Putamen (tissue), 1 donor: ENCODE measurements around the gene DENND1A.
A peak's percentile ranks its signal among the peaks of the same experiment; 100 is the strongest.
"Not testable (repeated sequence)": the region's sequence is repeated elsewhere in the genome, so short reads cannot be mapped to it uniquely, and the experiment has no call there.

Experiments
- DNase-seq: peaks from one replicate; pipeline ENCODE4 v3.0.0-alpha.2; 2016; ENCODE audit warnings: low spot score

The DENND1A gene

DNA sequence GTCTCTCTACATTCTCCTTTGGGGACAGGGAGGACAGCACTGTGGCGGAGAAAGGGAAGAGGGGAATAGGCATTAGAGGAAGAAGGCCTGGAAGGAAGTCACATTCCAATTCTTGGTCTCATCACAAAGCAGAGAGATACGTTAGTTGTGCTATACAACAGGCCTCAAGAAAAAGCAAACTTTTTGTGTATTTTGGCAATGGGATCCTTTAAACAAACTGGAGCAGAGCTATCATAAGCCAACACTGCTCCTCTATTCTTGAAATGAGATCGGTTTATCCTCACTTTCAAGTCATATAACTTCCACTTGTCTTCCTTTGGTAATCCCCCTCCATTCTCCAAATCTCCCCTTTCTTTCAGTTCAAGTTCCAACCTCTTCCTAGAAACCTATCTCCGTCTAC is 6.5 kb downstream of the DENND1A start:
- DNase-seq = no peak

DNA sequence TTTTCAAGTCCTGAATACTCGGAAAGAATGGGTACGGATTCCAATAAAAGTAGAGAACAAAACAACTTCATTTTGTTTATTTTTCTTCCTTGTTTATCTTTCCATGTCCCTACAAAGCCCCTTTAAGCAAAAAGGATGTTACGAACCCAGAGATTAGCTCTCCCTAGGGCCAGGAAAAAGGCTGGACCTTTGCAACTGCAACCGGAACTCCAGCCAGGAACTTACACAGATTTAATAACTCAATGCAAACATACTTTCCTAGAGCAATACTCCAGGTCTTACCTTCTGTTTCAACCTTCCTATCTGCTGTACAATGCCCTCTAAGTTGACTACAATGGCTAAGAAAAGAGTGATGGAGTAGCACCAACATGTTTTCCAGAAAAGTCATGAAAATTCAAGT is 7.0 kb downstream of the DENND1A start:
- no peak for DNase-seq

DNA sequence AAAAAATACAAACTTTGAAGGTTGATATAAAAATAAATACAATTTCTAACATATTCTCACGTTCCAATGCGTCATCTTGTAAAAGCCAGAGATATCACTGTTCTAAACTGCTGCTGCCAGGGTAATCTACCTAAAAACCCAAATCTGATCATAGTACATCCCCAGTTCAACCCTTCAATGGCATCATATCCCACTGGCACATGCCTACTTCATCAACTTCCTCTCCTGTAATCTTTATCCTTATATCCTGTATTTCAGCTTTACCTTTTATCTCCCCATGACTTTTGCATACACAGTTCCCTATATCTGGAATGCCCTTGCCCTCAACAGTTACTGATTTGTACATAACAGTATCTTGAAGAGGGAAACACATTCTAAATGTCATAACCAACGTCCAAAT is 7.5 kb downstream of the DENND1A start:
- DNase-seq = no peak

DNA sequence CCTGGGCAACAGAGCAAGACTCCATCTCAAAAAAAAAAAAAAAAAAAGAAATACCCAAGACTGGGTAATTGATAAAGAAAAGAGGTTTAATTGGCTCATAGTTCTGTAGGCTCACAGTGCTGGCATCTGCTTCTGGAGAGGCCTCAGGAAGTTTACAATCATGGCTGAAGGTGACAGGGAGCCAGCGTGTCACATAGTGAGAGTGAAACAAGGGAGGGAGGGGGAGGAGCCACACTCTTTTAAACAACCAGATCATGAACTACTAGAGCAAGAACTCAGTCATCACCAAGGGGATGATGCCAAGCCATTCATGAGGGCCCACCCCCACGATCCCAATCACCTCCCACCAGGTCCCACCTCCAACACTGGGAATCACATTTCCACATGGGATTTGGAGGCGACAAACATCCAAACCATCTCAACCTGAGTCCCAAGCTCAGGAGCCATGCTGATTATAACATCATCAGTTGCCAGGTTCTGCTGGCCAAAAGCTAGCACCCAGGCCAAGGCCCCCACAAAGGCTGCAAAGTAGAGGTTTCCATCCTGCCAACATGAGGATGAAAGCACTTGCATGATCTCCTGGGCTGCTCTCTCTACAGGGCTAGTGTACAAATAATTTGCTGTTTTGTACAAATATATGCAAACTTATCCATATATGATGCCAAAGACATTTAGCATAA is 15.3 kb downstream of the DENND1A start:
- DNase-seq = no peak

DNA sequence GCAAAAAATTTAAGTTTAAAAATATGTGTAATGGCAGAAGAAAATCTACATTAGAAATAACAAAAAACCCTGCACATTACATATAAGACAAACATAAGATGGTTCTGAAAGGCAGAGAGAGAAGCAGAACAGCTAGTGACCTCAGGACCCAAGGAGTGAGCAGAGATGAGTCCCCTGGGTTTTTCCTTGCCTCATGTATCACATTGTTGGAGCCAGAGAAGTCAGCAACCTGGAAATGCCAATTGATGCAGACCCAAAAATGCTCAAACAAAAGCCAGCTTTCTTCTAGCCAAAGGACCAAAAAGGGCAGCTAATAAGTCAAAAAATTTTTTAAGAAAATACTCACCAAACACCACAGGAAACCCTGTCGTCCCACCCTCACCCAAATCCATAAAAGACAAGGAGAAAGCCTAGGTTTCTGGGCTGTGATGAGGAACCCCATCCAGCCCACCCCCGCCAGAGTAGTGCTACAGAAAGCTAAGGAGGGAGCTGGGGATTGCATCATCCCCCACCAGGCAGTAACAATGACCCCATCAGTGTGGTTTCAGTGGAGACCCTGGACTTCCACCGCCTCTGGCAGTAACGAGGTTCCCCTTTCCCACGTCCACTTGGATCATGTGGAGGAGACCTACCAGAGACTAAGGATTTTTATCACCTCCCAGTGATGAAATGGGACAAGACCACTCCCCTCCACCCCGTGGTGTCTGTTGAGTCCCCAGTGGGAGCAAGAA is 17.6 kb downstream of the DENND1A start:
- DNase-seq = no peak

DNA sequence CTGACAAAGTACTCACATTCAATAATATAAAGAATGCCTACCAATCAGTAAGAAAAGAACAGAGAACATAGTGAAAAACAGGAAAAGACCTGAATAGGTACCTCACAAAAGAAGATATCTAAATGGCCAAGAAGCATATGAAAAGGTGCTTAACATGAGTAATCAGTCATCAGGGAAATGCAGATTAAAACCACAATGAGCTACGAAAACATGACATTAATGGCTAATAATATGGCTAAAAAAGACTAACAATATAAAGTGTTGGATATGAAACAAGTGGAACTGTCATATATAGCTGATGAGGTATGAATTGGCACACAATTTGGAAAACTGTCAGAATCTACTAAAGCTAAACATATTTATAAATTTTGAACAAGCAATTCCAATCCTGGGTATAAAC is 18.9 kb downstream of the DENND1A start:
- DNase-seq = no peak

DNA sequence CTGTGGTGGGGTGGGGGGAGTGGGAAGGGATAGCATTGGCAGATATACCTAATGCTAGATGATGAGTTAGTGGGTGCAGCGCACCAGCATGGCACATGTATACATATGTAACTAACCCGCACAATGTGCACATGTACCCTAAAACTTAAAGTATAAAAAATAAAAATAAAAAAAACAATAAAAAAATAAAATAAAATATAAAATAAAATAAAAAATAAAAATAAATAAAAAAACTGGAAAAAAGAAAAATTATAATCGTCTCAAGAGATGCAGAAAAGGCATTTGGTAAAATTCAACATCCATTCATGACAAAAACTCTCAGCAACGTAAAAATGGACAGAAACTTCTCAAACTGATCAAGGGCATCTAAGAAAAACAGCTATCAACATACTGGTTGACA is 20.7 kb downstream of the DENND1A start:
- DNase-seq = not testable (repeated sequence)

DNA sequence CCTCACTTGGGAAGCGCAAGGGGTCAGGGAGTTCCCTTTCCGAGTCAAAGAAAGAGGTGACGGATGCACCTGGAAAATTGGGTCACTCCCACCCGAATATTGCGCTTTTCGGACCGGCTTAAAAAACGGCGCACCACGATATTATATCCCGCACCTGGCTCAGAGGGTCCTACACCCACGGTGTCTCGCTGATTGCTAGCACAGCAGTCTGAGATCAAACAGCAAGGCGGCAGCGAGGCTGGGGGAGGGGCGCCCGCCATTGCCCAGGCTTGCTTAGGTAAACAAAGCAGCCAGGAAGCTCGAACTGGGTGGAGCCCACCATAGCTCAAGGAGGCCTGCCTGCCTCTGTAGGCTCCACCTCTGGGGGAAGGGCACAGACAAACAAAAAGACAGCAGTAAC is 26.4 kb downstream of the DENND1A start:
- DNase-seq = not testable (repeated sequence)

DNA sequence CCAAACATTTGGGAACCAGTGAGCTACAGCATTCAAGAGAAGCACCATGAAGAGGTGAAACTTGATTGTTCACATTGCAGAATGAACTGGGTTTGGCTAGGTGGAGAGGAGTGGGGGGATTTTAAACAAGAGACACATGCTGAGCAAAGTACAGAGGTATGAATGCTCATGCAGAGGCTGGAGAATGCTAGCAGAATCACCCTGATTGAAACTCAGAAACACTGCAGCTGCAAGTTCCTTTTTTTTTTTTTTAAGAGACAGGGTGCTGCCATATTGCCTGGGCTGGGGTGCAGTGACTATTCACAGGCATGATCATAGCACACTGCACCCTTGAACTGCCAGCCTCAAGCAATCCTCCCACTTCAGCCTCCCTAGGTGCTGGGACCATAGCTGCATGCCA is 35.1 kb downstream of the DENND1A start:
- no peak for DNase-seq

DNA sequence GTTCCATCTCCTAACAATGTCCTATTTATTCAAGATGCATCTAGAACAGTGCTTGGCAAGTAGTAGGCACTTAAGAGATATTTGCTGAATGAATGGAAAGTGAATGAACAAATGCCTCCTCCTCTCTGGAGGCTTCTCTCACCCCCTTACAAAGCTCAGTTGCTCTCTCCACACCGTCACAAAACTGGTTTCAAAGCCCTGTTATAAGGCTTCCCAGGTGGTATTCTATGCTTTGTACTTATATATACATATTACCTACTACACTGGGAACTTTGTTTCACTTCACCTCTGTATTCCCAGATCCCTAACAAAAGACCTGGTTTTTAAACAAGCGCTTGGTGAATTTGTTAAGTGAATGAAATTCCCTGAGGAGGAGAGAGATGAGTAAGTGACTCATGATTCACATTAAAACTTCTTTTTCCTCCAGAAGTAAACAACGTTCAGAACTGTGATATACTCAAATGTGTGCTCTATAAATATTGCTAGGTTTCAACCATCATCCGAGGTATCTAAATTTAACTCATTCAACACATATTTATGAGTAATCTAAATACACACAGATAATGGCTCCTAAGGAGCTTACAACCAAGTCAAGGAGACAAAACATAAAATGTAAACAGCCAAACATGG is 36.0 kb downstream of the DENND1A start:
- no peak for DNase-seq

DNA sequence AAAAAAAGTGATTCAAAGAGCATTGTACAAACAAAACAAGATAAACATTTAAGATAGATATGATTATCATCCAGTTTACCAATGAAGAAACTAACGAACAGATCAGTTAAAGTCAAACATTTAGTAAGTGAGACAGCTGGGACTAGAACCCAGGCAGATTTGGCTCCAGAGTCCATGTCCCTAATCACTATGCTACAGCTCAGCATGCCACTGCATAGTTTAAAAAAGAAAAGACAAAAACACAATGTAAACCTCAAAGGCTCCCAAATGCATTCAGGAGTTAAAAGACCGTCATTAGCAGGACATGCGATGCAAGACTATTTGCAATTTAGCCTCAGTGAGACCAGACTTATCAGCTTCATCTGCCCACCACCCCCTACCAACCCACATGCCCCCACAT is 36.8 kb downstream of the DENND1A start:
- DNase-seq = no peak

DNA sequence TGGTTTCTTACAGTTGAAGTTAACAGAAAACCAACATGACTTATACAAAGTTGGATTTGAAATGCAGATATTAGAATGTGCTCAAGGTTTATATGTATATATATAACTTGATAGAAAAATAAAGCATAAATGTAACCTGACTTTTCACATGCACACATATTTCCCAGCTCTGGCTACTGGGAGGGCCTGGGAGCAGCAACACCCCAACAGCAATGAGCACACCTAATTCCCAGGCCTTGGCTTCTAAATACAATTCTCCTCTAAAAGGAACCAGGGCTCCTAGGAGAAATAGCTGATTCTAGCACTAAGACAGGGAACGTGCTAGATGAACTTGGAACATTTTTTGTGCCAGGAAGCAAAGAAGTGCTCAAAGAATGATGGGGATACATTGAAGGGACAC is 42.1 kb downstream of the DENND1A start:
- DNase-seq = no peak

DNA sequence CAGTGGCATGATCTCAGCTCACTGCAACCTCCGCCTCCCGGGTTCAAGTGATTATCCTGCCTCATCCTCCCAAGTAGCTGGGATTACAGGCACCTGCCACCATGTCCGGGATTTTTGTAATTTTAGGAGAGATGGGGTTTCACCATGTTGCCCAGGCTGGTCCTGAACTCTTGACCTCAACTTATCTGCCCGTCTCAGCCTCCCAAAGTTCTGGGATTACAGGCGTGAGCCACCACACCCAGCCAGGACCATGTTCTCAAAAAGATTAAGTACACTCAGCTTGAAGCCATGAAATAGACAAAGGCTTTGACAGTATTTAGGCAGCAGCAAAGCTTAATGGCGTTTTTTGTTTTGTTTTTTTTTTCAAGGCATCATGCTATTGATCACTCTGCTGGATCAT is 44.1 kb downstream of the DENND1A start:
- not testable (repeated sequence) for DNase-seq

DNA sequence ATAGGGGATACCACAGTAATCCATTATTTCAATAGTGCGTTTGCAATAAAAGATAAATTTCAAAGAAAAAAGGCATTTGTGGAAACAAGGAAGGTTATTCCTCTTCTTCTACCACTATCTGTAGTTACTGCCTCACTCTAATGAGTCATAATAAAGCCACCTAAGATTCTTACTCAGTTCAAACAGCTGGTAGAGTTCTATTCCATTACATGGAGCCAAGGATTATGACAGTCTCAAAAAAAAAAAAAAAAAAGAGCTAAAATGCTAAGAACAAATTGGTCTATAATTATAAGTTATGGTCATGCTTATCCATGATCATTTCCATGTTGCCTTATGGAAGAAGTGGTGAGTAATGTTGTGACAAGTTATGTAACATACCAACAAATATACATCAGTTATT is 46.3 kb downstream of the DENND1A start:
- no peak for DNase-seq

DNA sequence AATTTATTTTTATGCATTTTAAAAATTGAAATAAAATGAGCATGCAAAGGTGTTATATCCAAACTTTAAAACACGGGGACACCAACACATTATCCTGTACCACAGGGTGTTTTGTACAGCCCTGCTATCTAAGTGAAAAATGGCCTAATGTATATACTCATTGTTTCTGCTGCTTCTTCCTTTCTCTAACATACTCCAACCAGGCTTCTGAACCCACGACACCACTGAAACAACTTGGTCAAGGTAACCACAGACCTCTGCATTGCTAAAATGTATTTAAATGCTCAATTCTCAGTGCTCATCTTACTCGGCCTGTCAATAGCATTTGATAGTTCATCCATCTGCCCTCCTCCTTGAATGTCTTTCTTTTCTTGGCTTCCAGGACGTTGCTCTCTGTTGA is 48.3 kb downstream of the DENND1A start:
- no peak for DNase-seq

DNA sequence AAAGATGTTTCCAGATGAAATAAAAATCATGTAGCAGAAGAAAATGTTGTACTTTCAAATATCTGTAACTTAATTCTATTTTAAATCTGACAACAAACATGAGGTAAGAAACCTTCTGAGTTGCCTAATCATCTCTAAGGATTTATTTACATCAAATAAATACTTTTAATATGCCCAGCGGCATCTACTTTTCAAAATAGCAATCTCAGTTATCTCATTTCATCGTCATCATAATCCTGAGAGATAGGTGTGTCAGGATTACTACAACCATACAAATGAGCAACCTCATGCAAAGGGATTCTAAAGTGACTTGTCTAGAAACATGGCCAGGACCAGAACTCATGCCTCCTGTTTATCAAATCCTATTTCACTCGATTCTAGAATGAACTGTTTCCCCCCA is 49.5 kb downstream of the DENND1A start:
- DNase-seq = no peak

DNA sequence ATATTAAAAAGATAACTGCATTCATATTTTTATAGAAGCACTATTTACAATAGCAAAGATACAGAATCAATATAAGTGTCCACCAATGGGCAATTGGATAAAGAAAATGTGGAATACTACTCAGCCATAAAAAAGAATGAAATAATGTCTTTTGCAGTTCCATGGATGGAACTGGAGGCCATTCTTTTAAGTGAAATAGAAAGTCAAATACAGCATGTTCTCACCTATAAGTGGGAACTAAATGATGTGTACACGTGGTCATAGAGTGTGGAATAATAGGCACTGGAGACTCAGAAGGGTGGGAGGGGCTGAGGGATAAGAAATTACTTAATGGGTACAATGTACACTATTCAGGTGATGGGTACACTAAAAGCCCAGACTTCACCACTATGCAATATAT is 53.2 kb downstream of the DENND1A start:
- no peak for DNase-seq

DNA sequence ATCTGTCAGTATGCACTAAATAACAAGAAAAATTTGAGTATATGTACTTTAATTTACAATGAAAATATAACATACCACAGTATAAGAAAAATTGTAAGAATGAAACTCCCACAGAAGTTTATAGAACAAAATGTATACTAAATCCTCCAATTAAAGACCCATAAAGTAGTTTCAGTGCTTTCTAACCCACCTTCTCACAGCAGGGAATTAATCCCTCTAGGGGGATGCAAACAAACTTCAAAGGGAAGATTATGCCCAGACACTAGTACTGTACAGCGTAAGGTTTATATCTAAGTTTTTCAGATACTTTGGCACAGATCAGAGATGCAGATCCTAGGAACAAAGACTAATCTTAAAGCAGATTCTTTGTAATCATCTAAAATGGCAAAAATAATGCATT is 57.2 kb downstream of the DENND1A start:
- no peak for DNase-seq

DNA sequence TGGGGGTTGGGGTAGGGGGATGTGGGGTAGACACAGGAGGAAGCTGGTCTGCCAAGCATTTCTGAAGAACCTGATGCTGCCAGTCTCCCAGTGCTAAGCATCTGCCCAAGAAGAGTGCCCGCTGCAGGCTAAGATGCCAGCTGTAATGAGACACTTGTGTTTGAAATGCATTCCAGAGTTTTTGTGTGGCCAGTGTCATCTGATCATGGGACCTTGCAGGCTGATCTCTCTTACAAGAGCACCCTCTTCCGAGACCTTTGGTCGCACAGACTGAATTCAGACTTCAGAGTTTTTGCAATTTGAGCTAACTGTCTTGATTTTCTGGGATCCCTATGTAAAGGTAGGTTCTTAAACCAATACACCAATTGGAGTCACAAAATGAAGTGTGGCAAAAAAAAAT is 58.1 kb downstream of the DENND1A start:
- peak; percentile 48 for DNase-seq

DNA sequence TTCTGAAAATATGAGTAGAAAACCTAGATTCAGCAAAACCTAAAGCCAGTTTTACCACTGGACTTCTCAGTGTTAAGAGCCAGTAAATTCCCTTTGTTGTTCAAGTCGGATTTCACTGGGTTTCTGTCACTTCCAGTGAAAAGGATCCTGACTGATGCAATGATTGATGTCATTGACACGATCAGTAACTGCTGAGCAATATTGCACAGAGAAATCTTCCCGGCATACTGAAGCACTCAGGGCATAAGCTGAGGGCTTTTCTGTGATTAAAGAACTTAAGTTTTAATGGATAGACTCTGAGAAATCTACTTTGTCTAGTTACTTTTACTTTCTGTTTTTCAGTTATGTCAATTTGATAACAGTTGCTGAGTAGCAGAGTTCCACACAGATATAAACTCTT is 61.9 kb downstream of the DENND1A start:
- no peak for DNase-seq

DNA sequence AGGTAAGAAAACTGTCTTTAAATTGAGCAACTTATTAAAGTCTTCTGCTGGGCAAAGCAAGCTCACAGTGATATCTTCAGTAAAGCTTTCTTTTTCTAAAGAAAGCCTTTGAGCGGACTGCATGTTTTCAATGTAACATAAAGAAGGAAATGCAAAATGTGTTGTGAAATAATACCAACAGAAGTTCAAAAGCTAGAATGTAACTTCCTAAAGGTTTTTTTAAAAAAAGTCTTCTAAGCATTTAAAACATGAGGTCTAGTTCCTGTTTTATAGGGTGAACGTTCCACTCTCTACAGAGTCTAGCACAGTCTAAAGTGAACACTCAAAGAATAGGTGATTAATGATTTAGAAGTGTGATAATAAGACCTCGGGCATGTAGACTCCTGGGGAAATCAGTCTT is 62.9 kb downstream of the DENND1A start:
- peak; percentile 8 for DNase-seq

DNA sequence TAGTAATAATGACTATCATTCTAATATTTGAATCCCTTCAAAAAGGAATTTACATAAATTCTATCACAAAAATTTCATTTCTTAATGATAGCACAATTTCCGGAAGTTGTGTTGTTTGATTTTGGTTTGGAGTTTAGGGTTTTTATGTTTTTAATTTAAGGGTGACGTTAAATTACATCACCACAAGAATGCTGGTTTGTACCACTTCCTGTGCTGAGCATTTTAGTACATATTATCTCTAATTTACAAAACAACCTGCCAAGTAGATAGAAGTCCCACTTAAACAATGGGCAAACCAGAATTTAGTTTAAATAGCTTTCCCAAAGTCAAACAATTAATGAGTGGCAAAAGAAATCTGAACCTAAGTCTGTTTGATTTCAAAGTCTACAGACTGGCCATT is 63.4 kb downstream of the DENND1A start:
- no peak for DNase-seq

DNA sequence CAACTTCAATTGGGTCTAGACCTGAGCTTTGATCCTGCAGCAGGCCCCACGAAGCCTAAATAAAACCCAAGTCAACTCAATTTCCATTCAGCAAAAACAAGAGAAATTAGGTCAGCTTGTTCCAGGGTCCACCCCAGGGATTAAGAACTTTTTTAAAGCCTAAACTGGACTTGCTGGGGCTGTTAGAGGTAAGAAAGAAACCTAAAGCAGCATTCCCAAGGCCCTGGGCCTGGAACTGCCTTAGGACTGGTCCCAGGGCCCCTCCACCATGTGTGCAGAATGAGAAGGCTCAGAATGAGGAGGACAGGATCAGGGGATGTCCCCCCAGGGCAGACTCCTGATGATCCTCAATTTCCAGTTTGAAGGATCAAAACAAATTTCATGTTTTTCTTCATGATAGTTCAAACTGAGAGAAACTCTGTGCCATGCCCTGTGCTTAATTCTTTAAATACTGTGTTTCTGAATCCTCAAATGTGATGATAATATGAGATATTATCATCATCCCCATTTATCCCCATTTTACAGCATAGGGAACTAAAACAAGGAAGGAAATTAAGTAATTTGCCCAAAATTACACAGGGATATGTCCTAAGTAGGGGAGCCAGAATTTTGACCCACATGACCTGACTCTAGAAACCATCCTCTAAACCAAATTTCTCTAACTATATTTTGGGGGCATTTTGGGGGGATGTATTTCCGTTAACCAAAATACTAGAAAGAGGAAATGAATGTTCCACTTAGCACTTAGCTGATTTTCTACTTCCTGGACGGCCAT is 64.5 kb downstream of the DENND1A start:
- DNase-seq = peak; percentile 6
